Epithelial cell of alveolus of lung (primary cell): ENCODE data around the gene CSRP2. TPM values are rescaled to one million over a fixed set of nuclear protein-coding genes. Genes with fewer than 3 reads are reported as not detected.

Experiments
- total RNA-seq: library from RNA; depleted of rRNA; stranded (reverse); fragments of >200 nt; gene quantifications from 2 replicates; pipeline ENCODE4 v1.2.1, GENCODE V29; 2015

Gene CSRP2
- 37.4 and 43.1 TPM in 2 replicates for total RNA-seq

GRCh38 chr12:76878899-76879709, at the start of gene CSRP2:
Gene CSRP2, minus strand, starts transcription at chr12:76879019. Its CDS starts 12,759 bp downstream, at chr12:76866260.

Other genes with a start within 250 kb of the CSRP2 start
- gene ZDHHC17, start 114.9 kb downstream of the CSRP2 start, total RNA-seq: 11.1 and 23.3 TPM in 2 replicates
- 4.6 and 10.3 TPM in 2 replicates for gene E2F7, start 186.6 kb upstream of the CSRP2 start, total RNA-seq